CD14-positive monocyte (primary cell): ENCODE data around the gene INSYN2B. TPM values are rescaled to one million over a fixed set of nuclear protein-coding genes. Genes with fewer than 3 reads are reported as not detected.
"Not testable (repeated sequence)": the region's sequence is repeated elsewhere in the genome, so short reads cannot be mapped to it uniquely, and the experiment has no call there.

Experiments used
- DNase-seq, 3 donors: peaks; one replicate each; pipeline ENCODE4 v3.0.0-alpha.2; 2011 to 2022
- H2AFZ ChIP-seq: 2 replicates; pipeline ENCODE4 v1.6.0; 2012; ENCODE audit warnings: mild to moderate bottlenecking, low read depth, low read length, inconsistent platforms; ENCODE audit not compliant: insufficient read depth, poor library complexity, severe bottlenecking
- H3K27ac ChIP-seq, 2 donors: 1 replicate in 1 of 2; 2 replicates in 1 of 2; pipeline ENCODE4 v1.5.1; 2012 to 2013; ENCODE audit warnings: low read length in 2 of 2, control low read depth in 1 of 2, inconsistent platforms in 1 of 2, low read depth in 1 of 2, mild to moderate bottlenecking in 1 of 2
- H3K27me3 ChIP-seq, 2 donors: one replicate each; pipeline versions ENCODE4 v1.6.0 to v1.6.1; 2011 to 2013; ENCODE audit warnings: low read length in 2 of 2; ENCODE audit not compliant: control insufficient read depth in 2 of 2, insufficient read depth in 2 of 2
- H3K36me3 ChIP-seq, 2 donors: replicated peaks in 1 of 2; 1 replicate in 1 of 2; 2 replicates in 1 of 2; pipeline versions ENCODE4 v1.5.1 to v1.6.1; 2012 to 2013; ENCODE audit warnings: low read length in 2 of 2, control low read depth in 1 of 2, inconsistent platforms in 1 of 2, mild to moderate bottlenecking in 1 of 2; ENCODE audit not compliant: insufficient read depth in 2 of 2, control insufficient read depth in 1 of 2
- H3K4me1 ChIP-seq, 2 donors: 1 replicate in 1 of 2; 2 replicates in 1 of 2; pipeline versions ENCODE4 v1.5.1 to v1.6.1; 2012 to 2013; ENCODE audit warnings: low read length in 2 of 2, control low read depth in 1 of 2, inconsistent platforms in 1 of 2, mild to moderate bottlenecking in 1 of 2, moderate library complexity in 1 of 2; ENCODE audit not compliant: insufficient read depth in 2 of 2, control insufficient read depth in 1 of 2
- H3K4me2 ChIP-seq: replicated peaks from 2 replicates; pipeline ENCODE3; 2012; ENCODE audit warnings: low read length, moderate library complexity, mild to moderate bottlenecking; ENCODE audit not compliant: poor library complexity, severe bottlenecking; ENCODE audit errors: extremely low read depth
- H3K4me3 ChIP-seq, 3 experiments: fragments of 200-600 bp in 1 of 3; sonication (generic) in 1 of 3; replicated peaks in 1 of 3; 1 replicate in 2 of 3; 2 replicates in 1 of 3; pipeline ENCODE4 v1.5.1; 2011 to 2013; ENCODE audit warnings: low read length in 3 of 3, mild to moderate bottlenecking in 3 of 3, control low read depth in 2 of 3, low read depth in 2 of 3, inconsistent platforms in 1 of 3, moderate library complexity in 1 of 3
- H3K79me2 ChIP-seq: 2 replicates; pipeline ENCODE4 v1.6.0; 2012; ENCODE audit warnings: mild to moderate bottlenecking, control low read depth, inconsistent platforms, low read length, moderate library complexity; ENCODE audit not compliant: insufficient read depth
- H3K9ac ChIP-seq: 2 replicates; pipeline ENCODE4 v1.6.0; 2017; ENCODE audit warnings: low read length, mild to moderate bottlenecking; ENCODE audit not compliant: insufficient read depth, poor library complexity, severe bottlenecking
- H3K9me3 ChIP-seq, 2 donors: replicated peaks in 1 of 2; 1 replicate in 1 of 2; 2 replicates in 1 of 2; pipeline versions ENCODE4 v1.5.1 to v1.6.1; 2012 to 2013; ENCODE audit warnings: low read length in 2 of 2, control low read depth in 1 of 2; ENCODE audit not compliant: control insufficient read depth in 1 of 2, insufficient read depth in 1 of 2
- H4K20me1 ChIP-seq: 2 replicates; pipeline ENCODE4 v1.6.0; 2012; ENCODE audit warnings: mild to moderate bottlenecking, low read length, control low read depth, moderate library complexity; ENCODE audit not compliant: insufficient read depth
- H3K27ac Mint-ChIP-seq, 7 donors: one replicate each; pipeline ENCODE4 v1.8.0; 2020; ENCODE audit warnings: mild to moderate bottlenecking in 7 of 7, mixed read lengths in 7 of 7, moderate library complexity in 6 of 7, inconsistent platforms in 2 of 7
- H3K27me3 Mint-ChIP-seq, 3 donors: one replicate each; pipeline ENCODE4 v1.8.0; 2021 to 2022; ENCODE audit warnings: low read depth in 3 of 3, mild to moderate bottlenecking in 3 of 3, mixed read lengths in 3 of 3, moderate library complexity in 3 of 3, inconsistent platforms in 1 of 3
- H3K36me3 Mint-ChIP-seq, 2 donors: one replicate each; pipeline ENCODE4 v1.8.0; 2020; ENCODE audit warnings: mixed read lengths in 2 of 2, inconsistent platforms in 1 of 2, mild to moderate bottlenecking in 1 of 2
- H3K4me1 Mint-ChIP-seq: one replicate; pipeline ENCODE4 v1.8.0; 2020; ENCODE audit warnings: mild to moderate bottlenecking, mixed read lengths
- H3K4me3 Mint-ChIP-seq, 2 donors: one replicate each; pipeline ENCODE4 v1.8.0; 2020; ENCODE audit warnings: mild to moderate bottlenecking in 2 of 2, mixed read lengths in 2 of 2, moderate library complexity in 1 of 2
- H3K9me3 Mint-ChIP-seq, 7 donors: one replicate each; pipeline ENCODE4 v1.8.0; 2020 to 2022; ENCODE audit warnings: mixed read lengths in 7 of 7, mild to moderate bottlenecking in 6 of 7, moderate library complexity in 6 of 7, inconsistent platforms in 2 of 7
- CTCF ChIP-seq: fragments of 200-600 bp; IDR thresholded peaks from one replicate; pipeline ENCODE4 v1.8.0; 2022; ENCODE audit warnings: antibody characterized with exemption, mild to moderate bottlenecking
- WGBS: methylation state at CpG from one replicate; pipeline ENCODE4 v1.1.5; 2013; ENCODE audit warnings: missing lambda C conversion rate; ENCODE audit not compliant: insufficient coverage; 5-methylcytosine and 5-hydroxymethylcytosine counted together
- intact Hi-C, 2 donors: fragments of 100-400 bp; cut with micrococcal nuclease; formaldehyde crosslinking; loops; one replicate each; pipeline versions ENCODE4 v1.15.0 to v1.15.1; 2023
- polyA plus RNA-seq, 3 donors: library from polyadenylated mRNA; depleted of rRNA in 1 of 3; unstranded in 2 of 3; stranded (reverse) in 1 of 3; fragments of 300-500 nt in 2 of 3; fragments of >200 nt in 1 of 3; fragmentation: Illumina TruSeq in 2 of 3; gene quantifications; 1 replicate in 2 of 3; 2 replicates in 1 of 3; pipeline ENCODE4 v1.2.3, GENCODE V29; 2012 to 2021

The INSYN2B gene
- polyA plus RNA-seq, 3 donors: 0.17 TPM; not detected in 2

- no CpG with 5 or more reads among the region's 3 CpGs for WGBS
- no peak overlapping the region for H3K4me2 ChIP-seq
These were observed 24.2 kb downstream of the INSYN2B start for GRCh38 chr5:169956126-169956525.

GRCh38 chr5:169954786-169955185 is 25.5 kb downstream of the INSYN2B start:
- Mint-ChIP-seq H3K27me3 (no peaks in the 10 kb centered on the region), H3K27ac (peak overlapping the region in 5 of 7 donors; percentile 21 to 84 (median 60)), H3K9me3 (no peaks in the 10 kb centered on the region), H3K36me3 (peaks cover 31 to 58% of the 10 kb centered on the region in 2 donors), H3K4me1 (peaks cover 17% of the 10 kb centered on the region), H3K4me3 (no peak overlapping the region)
- TF ChIP-seq CTCF: no peak
- Histone ChIP-seq H4K20me1 (peaks cover 99% of the 10 kb centered on the region), H3K9ac (no peak overlapping the region), H3K4me3 (no peak overlapping the region), H2AFZ (no peak overlapping the region), H3K4me1 (peaks cover 6 to 8% of the 10 kb centered on the region in 2 donors), H3K79me2 (peaks cover 5% of the 10 kb centered on the region), H3K4me2 (no peak overlapping the region), H3K27me3 (no peaks in the 10 kb centered on the region), H3K36me3 (peaks cover 15 to 65% of the 10 kb centered on the region in 2 donors), H3K9me3 (no peaks in the 10 kb centered on the region), H3K27ac (peak overlapping the region in 1 of 2 donors; percentile 27)
- intact Hi-C loops: no loop called here
- no peak for DNase-seq
- WGBS: 93% methylated on average over 6 of the region's 6 CpGs

More at GRCh38 chr5:169956126-169956525, 24.2 kb downstream of the INSYN2B start:
- no peak for DNase-seq
- no peak overlapping the region for H2AFZ ChIP-seq
- H3K4me1 ChIP-seq: peaks cover 6 to 8% of the 10 kb centered on the region in 2 donors
- H3K4me3 Mint-ChIP-seq: no peak overlapping the region
- peaks cover 17% of the 10 kb centered on the region for H3K4me1 Mint-ChIP-seq
- peaks cover 25 to 53% of the 10 kb centered on the region in 2 donors for H3K36me3 Mint-ChIP-seq
- H3K9me3 ChIP-seq: no peaks in the 10 kb centered on the region
- no peaks in the 10 kb centered on the region for H3K27me3 ChIP-seq
- H3K4me3 ChIP-seq: no peak overlapping the region
- peaks cover 99% of the 10 kb centered on the region for H4K20me1 ChIP-seq
- H3K9me3 Mint-ChIP-seq: no peaks in the 10 kb centered on the region
- H3K36me3 ChIP-seq: peaks cover 6 to 63% of the 10 kb centered on the region in 2 donors
- H3K27ac ChIP-seq: no peak overlapping the region
- no peaks in the 10 kb centered on the region for H3K27me3 Mint-ChIP-seq
- TF ChIP-seq CTCF: no peak
- intact Hi-C loops: no loop called here
- H3K27ac Mint-ChIP-seq: no peak overlapping the region
- H3K9ac ChIP-seq: no peak overlapping the region
- peaks cover 5% of the 10 kb centered on the region for H3K79me2 ChIP-seq

GRCh38 chr5:169953196-169953595 is 27.1 kb downstream of the INSYN2B start:
- H2AFZ ChIP-seq, H3K9ac ChIP-seq, H3K4me2 ChIP-seq, H3K79me2 ChIP-seq, H3K9me3 ChIP-seq, H3K4me3 Mint-ChIP-seq, H3K9me3 Mint-ChIP-seq, intact Hi-C loops, H3K4me1 ChIP-seq, H3K27me3 Mint-ChIP-seq, H3K27me3 ChIP-seq, H3K4me3 ChIP-seq: not testable (repeated sequence)
- H3K27ac ChIP-seq: peak overlapping the region; percentile 26 to 49
- H3K36me3 Mint-ChIP-seq: peaks cover 38 to 63% of the 10 kb centered on the region in 2 donors
- H3K27ac Mint-ChIP-seq: peak overlapping the region; percentile 34 to 88 (median 56)
- H4K20me1 ChIP-seq: peaks cover 99% of the 10 kb centered on the region
- DNase-seq: peak; percentile 53 to 71 (median 69)
- WGBS: no CpG with 5 or more reads among the region's 4 CpGs
- H3K36me3 ChIP-seq: peaks cover 17 to 79% of the 10 kb centered on the region in 2 donors
- H3K4me1 Mint-ChIP-seq: peaks cover 17% of the 10 kb centered on the region
